Measurements from ENCODE around the gene DLX1.
A peak's percentile ranks its signal among the peaks of the same experiment; 100 is the strongest.
"Not testable (repeated sequence)": the region's sequence is repeated elsewhere in the genome, so short reads cannot be mapped to it uniquely, and the experiment has no call there.

The DLX1 gene

GRCh38 chr2:172065111-172065510 is 20.2 kb upstream of the DLX1 start:
- no peak for DNase-seq

- DNase-seq: no peak
Measured at GRCh38 chr2:172066394-172066886, 18.9 kb upstream of the DLX1 start.

DNA sequence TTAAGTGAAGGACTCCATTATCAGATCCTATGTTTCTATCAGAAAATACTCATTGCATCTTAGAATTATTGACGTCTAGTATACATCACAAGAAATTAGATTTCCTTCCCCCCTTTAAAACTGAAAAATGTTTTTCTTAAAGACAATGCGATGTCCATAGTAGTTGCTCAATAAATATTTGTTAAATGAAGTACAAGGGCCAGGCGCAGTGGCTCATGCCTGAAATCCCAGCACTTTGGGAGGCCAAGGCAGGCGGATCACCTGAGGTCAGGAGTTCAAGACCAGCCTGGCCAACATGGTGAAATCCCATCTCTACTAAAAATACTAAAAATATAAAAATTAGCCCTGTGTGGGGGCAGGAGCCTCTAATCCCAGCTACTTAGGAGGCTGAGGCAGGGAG is 17.4 kb upstream of the DLX1 start:
- not testable (repeated sequence) for DNase-seq

GRCh38 chr2:172070936-172071335 is 14.4 kb upstream of the DLX1 start:
- no peak for DNase-seq

- no peak for DNase-seq
Measured at GRCh38 chr2:172072303-172072702, 13.0 kb upstream of the DLX1 start.

GRCh38 chr2:172072706-172073105 is 12.6 kb upstream of the DLX1 start:
- DNase-seq: no peak

GRCh38 chr2:172073518-172073917 is 11.8 kb upstream of the DLX1 start:
- no peak for DNase-seq

DNA sequence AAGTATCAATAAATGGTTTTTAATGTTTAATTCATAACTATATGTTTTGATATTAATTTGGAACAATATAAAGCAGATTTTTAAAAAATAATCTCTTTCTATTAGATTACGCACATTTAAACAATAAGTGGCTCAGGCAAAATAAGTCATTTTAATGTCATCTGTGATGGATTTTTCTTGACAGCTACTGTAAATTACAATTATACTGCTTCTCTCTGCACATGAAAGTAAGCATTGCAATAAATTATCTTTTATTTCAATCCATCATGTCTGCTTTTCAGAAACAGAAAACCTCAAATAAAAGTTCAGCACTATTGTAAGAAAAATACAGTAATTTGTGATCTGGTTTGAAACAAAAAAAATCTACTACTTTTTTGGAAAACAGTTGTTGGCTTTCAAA is 11.1 kb upstream of the DLX1 start:
- DNase-seq: no peak

DNA sequence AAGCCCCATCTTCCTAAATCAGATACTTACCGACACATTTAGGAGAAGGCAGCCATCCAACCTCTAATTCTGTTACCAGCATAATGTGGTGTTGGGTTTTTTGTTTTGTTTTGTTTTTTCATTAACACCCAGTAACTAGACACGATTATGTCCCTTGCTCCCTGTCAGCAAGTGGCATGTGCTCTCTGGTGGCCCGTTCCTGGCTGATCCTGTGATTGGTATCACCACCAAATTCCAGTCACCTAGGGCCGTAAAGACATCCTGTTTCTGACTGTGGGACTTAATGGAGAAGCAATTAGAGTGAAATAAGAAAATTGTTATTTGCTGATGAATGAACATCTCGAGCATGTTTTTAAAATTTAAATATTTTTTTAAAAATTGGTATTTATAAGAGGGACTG is 5.9 kb upstream of the DLX1 start:
- DNase-seq: no peak

- DNase-seq: no peak
Measured at GRCh38 chr2:172079838-172080640, 5.3 kb upstream of the DLX1 start.

GRCh38 chr2:172080641-172081220 is 4.6 kb upstream of the DLX1 start:
- no peak for DNase-seq

GRCh38 chr2:172081221-172082022 is 3.9 kb upstream of the DLX1 start:
- no peak for DNase-seq

GRCh38 chr2:172082105-172082943 is 3.0 kb upstream of the DLX1 start:
- no peak for DNase-seq

DNA sequence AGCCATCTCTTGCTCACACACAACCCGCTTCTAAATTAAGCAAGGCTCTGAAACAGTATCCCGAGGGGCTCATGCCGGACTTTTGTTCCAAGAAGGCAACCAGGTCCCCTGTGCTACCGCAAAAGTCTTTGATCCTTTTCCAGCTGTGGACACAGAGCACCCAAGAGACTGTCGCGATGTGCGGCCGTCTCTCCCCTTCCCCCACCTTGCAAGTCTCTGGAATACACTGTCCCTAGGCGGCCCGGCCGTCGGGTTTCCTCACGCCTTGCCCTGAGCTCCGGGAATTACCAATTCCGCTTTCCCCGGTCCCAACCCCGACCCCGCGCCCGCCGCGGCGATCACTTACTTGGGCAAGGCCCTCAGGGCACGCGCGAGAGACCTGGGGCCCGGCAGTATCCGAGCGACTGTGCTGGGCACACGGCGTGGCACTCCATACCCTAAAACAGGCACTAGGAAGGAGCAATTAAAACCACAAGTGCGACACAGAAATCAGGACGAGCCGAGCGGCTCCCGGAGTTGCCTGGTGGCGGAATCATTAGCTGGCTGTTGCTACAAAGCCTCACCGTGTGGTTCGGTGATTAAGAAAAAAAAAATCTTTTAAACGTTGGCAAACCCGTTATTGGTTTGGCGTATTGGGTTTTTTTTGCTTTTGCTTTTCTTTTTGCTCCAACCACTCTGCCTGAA is 2.2 kb upstream of the DLX1 start:
- peak; percentile 28 for DNase-seq

GRCh38 chr2:172083628-172084394 is 1.5 kb upstream of the DLX1 start:
- peak; percentile 30 for DNase-seq

DNA sequence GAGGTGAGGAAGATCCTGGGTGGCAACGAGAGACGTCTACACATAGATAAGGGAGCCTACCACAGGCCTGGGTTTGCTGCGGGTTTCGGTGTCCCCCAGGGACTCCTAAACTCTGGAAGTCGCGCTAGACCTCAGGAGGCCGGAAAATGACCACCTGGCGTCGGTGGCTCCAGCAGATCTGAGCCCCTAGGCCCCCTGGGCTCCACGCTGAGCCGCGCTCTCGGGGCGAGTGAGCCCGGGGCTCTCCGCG is 987 bp upstream of the DLX1 start:
- DNase-seq: no peak

DNA sequence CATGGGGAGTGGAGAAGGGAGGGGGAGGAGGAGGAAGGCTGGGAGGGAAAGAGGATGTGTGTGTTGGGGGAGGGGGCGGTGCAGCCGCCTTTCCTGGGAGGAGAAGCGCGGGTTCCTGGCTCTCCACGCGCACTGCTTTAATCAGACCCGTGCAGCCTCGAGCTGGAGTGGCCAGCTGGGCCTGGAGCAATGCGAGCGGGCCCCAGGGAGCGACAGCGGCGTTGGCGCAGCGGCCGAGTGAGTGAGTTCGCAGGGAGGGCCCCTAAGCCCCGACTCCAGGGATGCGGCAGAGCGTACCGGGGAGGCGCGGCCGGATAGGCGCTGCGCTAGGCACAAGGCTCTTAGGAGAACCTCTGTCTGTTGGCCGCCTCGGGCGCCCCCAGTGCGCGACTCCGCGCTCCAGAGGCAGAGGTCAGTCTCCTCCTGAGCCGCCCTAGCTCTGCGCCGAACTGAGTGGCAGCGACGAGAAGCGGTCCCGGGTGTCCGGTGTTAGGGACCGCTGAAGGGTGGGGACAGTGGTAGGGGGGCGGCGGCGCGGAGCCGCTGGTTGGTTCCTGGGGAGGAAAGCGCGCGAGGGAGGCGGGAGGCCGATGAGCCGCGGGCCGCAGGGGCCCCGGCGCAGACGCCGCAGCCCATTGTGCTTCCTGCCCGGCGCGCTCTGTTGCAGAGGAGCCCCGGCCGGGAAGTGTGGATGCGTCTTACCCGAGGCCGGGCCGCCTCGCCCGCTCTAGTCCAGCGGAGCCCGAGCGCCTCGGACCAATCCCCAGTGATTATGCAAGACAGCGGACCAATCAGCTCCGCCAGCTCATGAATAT is 455 bp upstream of the DLX1 start:
- DNase-seq: peak; percentile 90

DNA sequence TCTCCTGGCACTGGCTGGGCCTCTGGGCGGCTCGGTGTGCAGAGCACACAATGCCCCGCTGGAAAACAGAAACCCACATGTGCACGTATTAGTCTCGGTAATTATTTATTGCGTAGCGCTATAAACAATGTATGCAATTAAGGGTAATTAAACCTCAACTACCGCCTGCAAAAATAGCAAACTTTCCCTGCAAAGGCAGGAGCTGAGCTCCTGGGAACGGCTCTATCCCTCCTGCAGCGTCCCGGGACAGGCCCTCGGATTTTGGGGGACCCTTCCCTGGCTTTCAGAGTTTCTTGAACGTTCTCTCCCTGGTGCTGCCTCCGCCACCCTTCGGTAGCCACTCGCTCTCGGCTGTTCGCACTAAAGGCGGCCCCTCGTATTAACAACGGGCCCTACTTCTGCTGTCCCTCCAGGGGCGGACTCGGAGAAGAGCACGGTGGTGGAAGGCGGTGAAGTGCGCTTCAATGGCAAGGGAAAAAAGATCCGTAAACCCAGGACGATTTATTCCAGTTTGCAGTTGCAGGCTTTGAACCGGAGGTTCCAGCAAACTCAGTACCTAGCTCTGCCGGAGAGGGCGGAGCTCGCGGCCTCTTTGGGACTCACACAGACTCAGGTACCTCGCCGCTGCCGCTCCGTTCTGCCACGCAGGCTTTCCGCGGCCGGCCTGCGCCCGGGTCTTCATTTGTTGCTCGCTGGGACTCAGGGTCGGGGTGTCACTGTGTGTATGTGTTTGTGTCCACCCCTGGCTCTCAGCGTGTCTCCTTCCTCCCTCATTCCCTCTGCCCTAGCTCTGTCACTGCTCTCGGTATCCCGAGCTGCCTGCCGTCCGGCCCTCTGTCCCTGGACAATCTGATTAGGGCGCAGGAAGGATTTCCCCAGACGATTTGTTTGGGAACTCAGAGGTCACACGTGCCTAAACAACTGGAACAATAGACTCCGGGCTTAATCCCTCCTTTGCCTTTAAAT is 1.2 kb downstream of the DLX1 start:
- peak; percentile 43 for DNase-seq

DNA sequence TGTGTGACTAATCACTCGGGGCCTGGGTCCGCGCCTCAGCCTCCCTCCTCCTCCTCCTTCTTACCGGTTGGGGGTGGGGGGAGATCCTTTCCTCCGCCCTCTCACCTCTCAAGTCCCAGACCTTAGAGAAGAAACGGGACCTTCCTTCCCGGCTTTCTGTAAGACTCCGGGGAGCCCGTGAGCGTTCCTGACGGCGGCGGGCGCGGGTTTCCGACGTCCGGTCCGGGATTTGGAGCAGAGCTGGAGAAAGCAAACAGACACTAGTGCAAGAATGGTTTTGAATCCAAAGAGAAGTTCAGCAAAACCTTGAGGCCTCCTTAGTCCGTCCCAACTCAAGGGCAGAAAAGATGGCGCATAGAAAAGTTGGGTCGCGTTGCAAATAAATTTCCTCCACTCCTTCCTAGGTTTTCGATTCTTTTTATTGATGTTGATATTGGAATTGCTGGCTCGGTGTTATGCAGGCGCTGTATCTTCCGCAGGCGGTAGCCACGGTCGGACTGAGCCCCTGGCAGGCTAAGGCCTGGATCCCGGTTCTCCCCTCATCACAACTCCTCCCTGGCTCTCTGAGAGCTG is 2.0 kb downstream of the DLX1 start:
- no peak for DNase-seq

Measured in DMS79 treated with DMSO at 0.1 percent for 48 hours (cell line).